ENCODE measurements around the gene DMGDH. TPM values are rescaled to one million over a fixed set of nuclear protein-coding genes. Genes with fewer than 3 reads are reported as not detected.

DMGDH gene
- total and polyA plus RNA-seq, 7 donors, result 0.41 to 5.3 (median 2.1) TPM; not detected in 2

DNA sequence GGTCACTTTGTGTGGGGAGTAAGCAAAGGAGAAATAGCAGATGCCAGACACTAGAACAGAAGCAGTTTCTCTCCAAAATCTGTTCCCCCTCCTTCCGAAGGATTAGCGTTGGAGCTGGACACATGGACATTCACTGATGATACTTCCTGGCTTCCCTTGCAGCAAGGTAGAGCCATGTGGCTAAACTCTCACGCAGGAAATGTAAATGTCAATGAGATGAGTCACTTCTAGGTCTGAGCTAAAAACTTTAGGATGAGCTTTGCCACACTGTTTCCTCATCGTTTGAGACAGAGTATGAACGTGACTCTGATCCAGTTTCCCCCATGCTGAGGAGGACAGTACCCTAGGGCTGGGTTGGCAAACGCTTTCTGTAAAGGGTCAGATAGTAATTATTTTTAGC, 5.2 kb upstream of the DMGDH start:
- Histone ChIP-seq H3K4me1 (peaks cover 0 to 56% (median 25%) of the 10 kb centered on the region in 4 donors), H3K4me3 (no peak overlapping the region), H3K9me3 (no peaks in the 10 kb centered on the region), H3K36me3 (no peaks in the 10 kb centered on the region), H3K27ac (peak overlapping the region in 3 of 4 donors; percentile 14 to 64 (median 48)), H3K27me3 (no peaks in the 10 kb centered on the region)
- TF ChIP-seq EP300 (IDR thresholded peaks at IDR 0.05) (no peak), POLR2AphosphoS5 (IDR thresholded peaks at IDR 0.05) (peak in 2 of 4 donors; percentile 20 to 40)
- intact Hi-C loops (cut with DNase I), result no loop called here
- 79 to 81% methylated on average over 6 of the region's 6 CpGs for WGBS, 2 donors
- DNase-seq, result no peak

DNA sequence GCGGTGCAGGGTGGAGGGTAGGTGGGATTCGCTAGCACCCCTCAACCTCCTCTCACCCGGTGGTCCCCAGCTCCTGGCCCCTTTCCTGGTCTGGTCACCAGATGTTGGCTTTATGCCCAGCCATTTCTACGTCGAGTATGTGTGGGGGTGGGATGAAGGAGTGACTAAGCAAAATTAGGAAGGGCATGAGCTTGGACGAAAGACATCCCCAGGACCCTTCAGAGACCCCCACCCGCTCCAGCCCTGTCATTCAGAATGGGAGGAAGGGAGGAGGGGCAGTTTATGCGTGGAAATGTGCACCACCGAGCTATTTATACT, 835 bp upstream of the DMGDH start:
- TF ChIP-seq EP300 (IDR thresholded peaks at IDR 0.05) (no peak), POLR2AphosphoS5 (IDR thresholded peaks at IDR 0.05) (no peak), POLR2A (IDR thresholded peaks at IDR 0.05) (no peak)
- TF ChIP-seq, protein P1, sequence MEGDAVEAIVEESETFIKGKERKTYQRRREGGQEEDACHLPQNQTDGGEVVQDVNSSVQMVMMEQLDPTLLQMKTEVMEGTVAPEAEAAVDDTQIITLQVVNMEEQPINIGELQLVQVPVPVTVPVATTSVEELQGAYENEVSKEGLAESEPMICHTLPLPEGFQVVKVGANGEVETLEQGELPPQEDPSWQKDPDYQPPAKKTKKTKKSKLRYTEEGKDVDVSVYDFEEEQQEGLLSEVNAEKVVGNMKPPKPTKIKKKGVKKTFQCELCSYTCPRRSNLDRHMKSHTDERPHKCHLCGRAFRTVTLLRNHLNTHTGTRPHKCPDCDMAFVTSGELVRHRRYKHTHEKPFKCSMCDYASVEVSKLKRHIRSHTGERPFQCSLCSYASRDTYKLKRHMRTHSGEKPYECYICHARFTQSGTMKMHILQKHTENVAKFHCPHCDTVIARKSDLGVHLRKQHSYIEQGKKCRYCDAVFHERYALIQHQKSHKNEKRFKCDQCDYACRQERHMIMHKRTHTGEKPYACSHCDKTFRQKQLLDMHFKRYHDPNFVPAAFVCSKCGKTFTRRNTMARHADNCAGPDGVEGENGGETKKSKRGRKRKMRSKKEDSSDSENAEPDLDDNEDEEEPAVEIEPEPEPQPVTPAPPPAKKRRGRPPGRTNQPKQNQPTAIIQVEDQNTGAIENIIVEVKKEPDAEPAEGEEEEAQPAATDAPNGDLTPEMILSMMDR (IDR thresholded peaks at IDR 0.05), result no peak
- peak overlapping the region; percentile 52 to 74 (median 71) for H3K27ac ChIP-seq
- intact Hi-C loops (cut with DNase I), result no loop called here
- 57% methylated on average over 9 of the region's 9 CpGs for WGBS, 2 donors
- H3K4me1 ChIP-seq, result peaks cover 0 to 20% (median 8%) of the 10 kb centered on the region in 4 donors
- DNase-seq, result peak; percentile 65
- H3K4me3 ChIP-seq, result peak overlapping the region; percentile 28 to 56 (median 48)
- H3K27me3 ChIP-seq, result no peaks in the 10 kb centered on the region
- H3K9me3 ChIP-seq, result no peaks in the 10 kb centered on the region
- H3K36me3 ChIP-seq, result no peaks in the 10 kb centered on the region

DNA sequence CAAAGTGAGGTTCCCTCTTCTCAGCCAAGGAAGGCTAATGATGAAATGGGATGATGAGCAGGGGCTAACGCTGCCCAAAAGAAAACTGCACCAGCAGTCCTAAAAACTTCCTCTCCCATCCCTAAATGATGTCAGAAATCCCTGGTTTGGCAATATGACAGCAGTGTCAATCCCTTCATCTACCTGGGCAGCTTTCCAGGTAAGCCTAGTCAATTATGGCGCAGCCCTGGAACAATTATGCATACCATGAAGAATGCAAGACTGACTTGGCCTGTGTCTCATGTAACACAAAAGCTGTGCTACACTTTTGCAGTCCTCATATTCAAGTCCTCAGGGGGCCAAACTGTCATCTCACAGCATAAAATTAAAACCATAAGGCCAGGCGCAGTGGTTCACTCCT, 7.0 kb downstream of the DMGDH start:
- DNase-seq, result no peak
- no peaks in the 10 kb centered on the region for H3K4me1 ChIP-seq
- no peak overlapping the region for H3K4me3 ChIP-seq
- no peaks in the 10 kb centered on the region for H3K9me3 ChIP-seq
- 79 to 89% methylated on average over 3 of the region's 3 CpGs for WGBS, 2 donors
- H3K27me3 ChIP-seq, result no peaks in the 10 kb centered on the region
- H3K36me3 ChIP-seq, result no peaks in the 10 kb centered on the region
- TF ChIP-seq POLR2A (IDR thresholded peaks at IDR 0.05), result no peak
- no peak for TF ChIP-seq EP300 (IDR thresholded peaks at IDR 0.05)
- TF ChIP-seq, protein P1 (IDR thresholded peaks at IDR 0.05), result no peak
- no peak for TF ChIP-seq POLR2AphosphoS5 (IDR thresholded peaks at IDR 0.05)
- intact Hi-C loops (cut with DNase I), result no loop called here
- H3K27ac ChIP-seq, result no peak overlapping the region

DNA sequence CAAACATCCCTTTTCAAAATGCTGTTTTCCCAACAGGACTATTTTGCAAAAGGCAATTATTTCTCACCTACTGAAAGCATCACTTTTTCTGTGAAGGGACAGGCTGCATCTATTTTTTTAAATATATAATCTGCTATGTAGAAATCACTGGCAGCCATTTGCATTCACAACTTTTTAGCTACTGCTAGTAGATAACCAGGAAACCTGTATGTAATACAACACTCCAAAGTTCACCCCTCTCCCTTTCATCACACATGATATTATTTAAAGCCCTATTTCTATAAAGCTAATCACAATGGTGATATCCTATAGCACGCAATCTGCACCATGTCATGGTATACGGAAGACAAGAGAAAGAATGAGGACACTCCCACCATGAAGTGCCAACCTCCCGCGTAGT, 9.8 kb downstream of the DMGDH start:
- TF ChIP-seq POLR2AphosphoS5 (IDR thresholded peaks at IDR 0.05) (no peak), EP300 (IDR thresholded peaks at IDR 0.05) (no peak), POLR2A (IDR thresholded peaks at IDR 0.05) (no peak)
- TF ChIP-seq, protein P1 (IDR thresholded peaks at IDR 0.05), result no peak
- Histone ChIP-seq H3K27ac (no peak overlapping the region), H3K4me3 (no peak overlapping the region), H3K4me1 (no peaks in the 10 kb centered on the region), H3K27me3 (no peaks in the 10 kb centered on the region), H3K9me3 (no peaks in the 10 kb centered on the region), H3K36me3 (no peaks in the 10 kb centered on the region)
- no peak for DNase-seq
- intact Hi-C loops (cut with DNase I), result no loop called here
- WGBS, 2 donors, result 95 to 98% methylated on average over 4 of the region's 4 CpGs

DNA sequence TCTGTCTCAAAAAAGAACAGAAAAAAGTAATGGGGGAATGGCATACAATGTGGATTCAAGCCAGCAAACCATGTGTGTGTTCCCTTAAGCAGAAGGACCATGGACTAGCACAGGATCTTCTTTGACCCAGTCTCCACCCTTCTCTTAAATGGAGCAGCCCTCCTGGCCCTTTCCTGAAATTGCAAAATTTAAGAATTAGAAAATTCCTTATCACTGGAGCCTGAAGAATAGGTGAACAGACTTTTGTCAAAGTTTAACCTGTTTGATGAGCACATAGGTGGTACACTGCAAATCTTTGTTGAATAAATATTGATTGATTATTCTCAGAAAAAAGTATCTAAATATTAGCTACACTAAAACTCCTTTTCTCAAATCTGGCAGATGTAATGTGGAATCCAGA, 12.6 kb downstream of the DMGDH start:
- no peak for DNase-seq
- H3K4me1 ChIP-seq, result no peaks in the 10 kb centered on the region
- H3K27ac ChIP-seq, result no peak overlapping the region
- H3K9me3 ChIP-seq, result no peaks in the 10 kb centered on the region
- intact Hi-C loops (cut with DNase I), result no loop called here
- no peak for TF ChIP-seq POLR2A (IDR thresholded peaks at IDR 0.05)
- TF ChIP-seq, protein P1 (IDR thresholded peaks at IDR 0.05), result no peak
- TF ChIP-seq POLR2AphosphoS5 (IDR thresholded peaks at IDR 0.05), result no peak
- TF ChIP-seq EP300 (IDR thresholded peaks at IDR 0.05), result no peak
- no peaks in the 10 kb centered on the region for H3K36me3 ChIP-seq
- H3K4me3 ChIP-seq, result no peak overlapping the region
- H3K27me3 ChIP-seq, result no peaks in the 10 kb centered on the region

Measured in sigmoid colon (tissue), 7 donors.